Measurements from ENCODE around the gene SUN1.

DNA sequence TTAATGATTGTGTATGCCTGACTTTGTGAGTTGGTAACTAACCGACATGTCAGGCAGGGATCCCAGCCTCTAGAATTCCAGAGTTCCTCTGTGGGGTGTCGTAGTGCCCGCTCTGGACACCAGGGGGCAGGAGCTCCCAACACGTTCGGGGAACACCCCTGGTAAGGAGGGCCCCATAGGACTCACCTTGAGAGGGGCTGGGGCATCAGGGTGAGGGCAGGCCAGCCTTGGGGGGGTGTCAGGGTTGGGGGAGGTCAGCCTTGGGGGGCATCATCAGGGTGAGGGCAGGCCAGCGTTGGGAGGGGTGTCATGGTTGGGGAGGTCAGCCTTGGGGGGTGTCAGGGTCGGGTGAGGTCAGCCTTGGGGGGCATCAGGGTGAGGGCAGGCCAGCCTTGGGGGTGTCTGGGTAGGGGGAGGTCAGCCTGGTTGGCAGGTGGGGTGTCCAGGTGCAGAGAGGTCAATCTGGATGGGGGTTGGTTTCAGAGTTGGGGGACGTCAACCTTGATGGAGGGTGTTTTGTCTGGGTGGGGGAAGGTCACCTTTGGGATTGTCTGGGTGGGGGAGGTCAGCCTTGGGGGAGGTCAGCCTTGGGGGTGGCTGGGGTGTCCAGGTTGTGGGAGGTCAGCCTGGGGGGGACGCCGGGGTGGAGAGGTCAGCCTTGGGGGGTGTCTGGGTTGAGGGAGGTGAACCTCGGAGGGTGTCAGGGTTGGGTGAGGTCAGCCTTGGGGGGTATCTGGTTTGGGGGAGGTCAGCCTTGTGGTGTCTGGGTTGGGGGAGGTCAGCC, 45.6 kb upstream of the SUN1 start:
- TF ChIP-seq, protein P1, sequence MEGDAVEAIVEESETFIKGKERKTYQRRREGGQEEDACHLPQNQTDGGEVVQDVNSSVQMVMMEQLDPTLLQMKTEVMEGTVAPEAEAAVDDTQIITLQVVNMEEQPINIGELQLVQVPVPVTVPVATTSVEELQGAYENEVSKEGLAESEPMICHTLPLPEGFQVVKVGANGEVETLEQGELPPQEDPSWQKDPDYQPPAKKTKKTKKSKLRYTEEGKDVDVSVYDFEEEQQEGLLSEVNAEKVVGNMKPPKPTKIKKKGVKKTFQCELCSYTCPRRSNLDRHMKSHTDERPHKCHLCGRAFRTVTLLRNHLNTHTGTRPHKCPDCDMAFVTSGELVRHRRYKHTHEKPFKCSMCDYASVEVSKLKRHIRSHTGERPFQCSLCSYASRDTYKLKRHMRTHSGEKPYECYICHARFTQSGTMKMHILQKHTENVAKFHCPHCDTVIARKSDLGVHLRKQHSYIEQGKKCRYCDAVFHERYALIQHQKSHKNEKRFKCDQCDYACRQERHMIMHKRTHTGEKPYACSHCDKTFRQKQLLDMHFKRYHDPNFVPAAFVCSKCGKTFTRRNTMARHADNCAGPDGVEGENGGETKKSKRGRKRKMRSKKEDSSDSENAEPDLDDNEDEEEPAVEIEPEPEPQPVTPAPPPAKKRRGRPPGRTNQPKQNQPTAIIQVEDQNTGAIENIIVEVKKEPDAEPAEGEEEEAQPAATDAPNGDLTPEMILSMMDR (IDR thresholded peaks at IDR 0.05; ENCODE audit: low read length), result peak; percentile 52
- TF ChIP-seq EZH2phosphoT487 (IDR thresholded peaks at IDR 0.05; ENCODE audit: low read length), result no peak
